NCI-H146 (cell line): Measurements from ENCODE around the gene TMEM86A.
"Not testable (repeated sequence)": the region's sequence is repeated elsewhere in the genome, so short reads cannot be mapped to it uniquely, and the experiment has no call there.

ENCODE experiments used
- DNase-seq: peaks from one replicate; lab custom pipeline; 2025; lab: John Stamatoyannopoulos, UW

Gene TMEM86A

GRCh38 chr11:18698341-18699268 is at the start of gene TMEM86A:
Gene TMEM86A (plus strand): TSS chr11:18698779. CDS start chr11:18698887, 108 bp downstream.
- DNase-seq: peak; percentile 86

GRCh38 chr11:18650353-18650752 is 48.2 kb upstream of the TMEM86A start:
- no peak for DNase-seq

GRCh38 chr11:18650859-18651557 is 47.6 kb upstream of the TMEM86A start:
- DNase-seq: peak; percentile 47

GRCh38 chr11:18657673-18658072 is 40.9 kb upstream of the TMEM86A start:
- DNase-seq: no peak

GRCh38 chr11:18665353-18665872 is 33.2 kb upstream of the TMEM86A start:
- not testable (repeated sequence) for DNase-seq

GRCh38 chr11:18668131-18668530 is 30.4 kb upstream of the TMEM86A start:
- DNase-seq: no peak

- no peak for DNase-seq
Observed at GRCh38 chr11:18669219-18669596, 29.4 kb upstream of the TMEM86A start.

- DNase-seq: no peak
Observed at GRCh38 chr11:18669711-18670110, 28.9 kb upstream of the TMEM86A start.

GRCh38 chr11:18671246-18671645 is 27.3 kb upstream of the TMEM86A start:
- DNase-seq: no peak

- DNase-seq: not testable (repeated sequence)
Observed at GRCh38 chr11:18672209-18672608, 26.4 kb upstream of the TMEM86A start.

GRCh38 chr11:18676803-18677202 is 21.8 kb upstream of the TMEM86A start:
- no peak for DNase-seq

GRCh38 chr11:18677560-18677959 is 21.0 kb upstream of the TMEM86A start:
- no peak for DNase-seq

- not testable (repeated sequence) for DNase-seq
Observed at GRCh38 chr11:18681949-18682348, 16.6 kb upstream of the TMEM86A start.

GRCh38 chr11:18682466-18682865 is 16.1 kb upstream of the TMEM86A start:
- no peak for DNase-seq

- DNase-seq: no peak
Observed at GRCh38 chr11:18684267-18684666, 14.3 kb upstream of the TMEM86A start.

GRCh38 chr11:18691467-18692140 is 7.0 kb upstream of the TMEM86A start:
- DNase-seq: not testable (repeated sequence)

GRCh38 chr11:18692941-18693760 is 5.4 kb upstream of the TMEM86A start:
- no peak for DNase-seq

GRCh38 chr11:18696638-18697225 is 1.8 kb upstream of the TMEM86A start:
- DNase-seq: no peak

- DNase-seq: no peak
Observed at GRCh38 chr11:18697576-18697975, 1.0 kb upstream of the TMEM86A start.

- no peak for DNase-seq
Observed at GRCh38 chr11:18699269-18699596, 654 bp downstream of the TMEM86A start.

- DNase-seq: no peak
Observed at GRCh38 chr11:18699848-18700261, 1.3 kb downstream of the TMEM86A start.
